HCT116 (cell line): Measurements from ENCODE around the gene IGSF21. TPM values are rescaled to one million over a fixed set of nuclear protein-coding genes. Genes with fewer than 3 reads are reported as not detected.

Experiments used
- ATAC-seq: fragments of 200-7000 bp; cut with Tn5 transposase; 2 replicates; pipeline ENCODE4 v1.9.1; 2020; ENCODE audit warnings: mild to moderate bottlenecking, moderate library complexity
- BruUV-seq: library from RNA; stranded (reverse); fragments of 400-500 nt; replicated peaks from 2 replicates; lab custom pipeline; 2021; lab: Mats Ljungman, UMichigan
- CTCF ChIA-PET: fragments of 300-600 bp; sonication (Branson Sonifier 250); formaldehyde crosslinking; loops from one replicate; lab custom pipeline; 2021; ENCODE audit warnings: antibody characterized with exemption; lab: Charles Lee
- POLR2A ChIA-PET: fragments of 300-600, 350-600 bp; sonication (Branson Sonifier 250); formaldehyde crosslinking; loops from one replicate; lab custom pipeline; 2021; ENCODE audit warnings: antibody characterized with exemption; lab: Charles Lee
- RAD21 ChIA-PET, 2 experiments: fragments of 300-600 bp; sonication (Branson Sonifier 250); formaldehyde crosslinking; loops; one replicate each; lab custom pipeline; 2023; ENCODE audit warnings: low total read pairs in 2 of 2; ENCODE audit not compliant: uncharacterized antibody in 2 of 2, unreplicated experiment in 2 of 2, low non-redundant PET in 1 of 2; lab: Charles Lee
- DNase-seq: peaks from one replicate; pipeline ENCODE4 v3.0.0-alpha.2; 2010; ENCODE audit warnings: low read depth, low spot score
- H2AFZ ChIP-seq: fragments of 200-600 bp; shearing (Covaris generic), sonication (generic); 2 replicates; pipeline ENCODE4 v1.6.1; 2017; ENCODE audit warnings: low read depth, mixed run types, mixed read lengths, antibody characterized with exemption, low read length; ENCODE audit not compliant: poor library complexity, severe bottlenecking
- H3K27ac ChIP-seq: 2 replicates; pipeline ENCODE4 v1.5.1; 2012; ENCODE audit warnings: low read depth, low read length
- H3K27me3 ChIP-seq: fragments of 200-600 bp; sonication (generic); 2 replicates; pipeline ENCODE4 v1.6.1; 2016; ENCODE audit warnings: mixed run types, low read length, mixed read lengths; ENCODE audit not compliant: insufficient read depth
- H3K36me3 ChIP-seq, 2 experiments: fragments of 200-500 bp in 1 of 2; fragments of 200-600 bp in 1 of 2; sonication (Bioruptor generic) in 1 of 2; sonication (generic) in 1 of 2; 2 replicates each; pipeline versions ENCODE4 v1.5.1 to v1.6.1; 2014 to 2016; ENCODE audit warnings: low read length in 2 of 2, inconsistent platforms in 1 of 2, mixed read lengths in 1 of 2, mixed run types in 1 of 2; ENCODE audit not compliant: insufficient read depth in 2 of 2, control insufficient read depth in 1 of 2
- H3K4me1 ChIP-seq, 2 experiments: fragments of 200-600 bp in 1 of 2; sonication (generic) in 1 of 2; 2 replicates each; pipeline versions ENCODE4 v1.5.1 to v1.6.1; 2012 to 2017; ENCODE audit warnings: low read length in 2 of 2, inconsistent platforms in 1 of 2, mild to moderate bottlenecking in 1 of 2, mixed read lengths in 1 of 2, mixed run types in 1 of 2, moderate library complexity in 1 of 2; ENCODE audit not compliant: insufficient read depth in 2 of 2, control insufficient read depth in 1 of 2
- H3K4me2 ChIP-seq: fragments of 200-600 bp; sonication (generic); 2 replicates; pipeline ENCODE4 v1.6.1; 2017; ENCODE audit warnings: mixed run types, low read length, mixed read lengths
- H3K4me3 ChIP-seq, 2 experiments: fragments of 200-600 bp in 1 of 2; sonication (generic) in 1 of 2; replicated peaks in 1 of 2; 2 replicates each; pipeline ENCODE4 v1.5.1; 2011 to 2016; ENCODE audit warnings: low read length in 2 of 2, control low read depth in 1 of 2, low read depth in 1 of 2, mild to moderate bottlenecking in 1 of 2, mixed read lengths in 1 of 2, mixed run types in 1 of 2
- H3K79me2 ChIP-seq: fragments of 200-600 bp; sonication (generic); 2 replicates; pipeline ENCODE4 v1.6.1; 2017; ENCODE audit warnings: mild to moderate bottlenecking, mixed run types, low read length, moderate library complexity, mixed read lengths; ENCODE audit not compliant: insufficient read depth
- H3K9ac ChIP-seq: fragments of 200-600 bp; sonication (generic); 2 replicates; pipeline ENCODE4 v1.6.1; 2016; ENCODE audit warnings: low read length, mixed read lengths
- H3K9me2 ChIP-seq: fragments of 200-600 bp; sonication (generic), shearing (Covaris generic); 2 replicates; pipeline ENCODE4 v1.6.1; 2017; ENCODE audit warnings: mixed run types, mild to moderate bottlenecking, moderate library complexity; ENCODE audit not compliant: insufficient read depth
- H3K9me3 ChIP-seq, 2 experiments: fragments of 200-500 bp in 1 of 2; fragments of 200-600 bp in 1 of 2; sonication (Bioruptor generic) in 1 of 2; sonication (generic) in 1 of 2; 2 replicates each; pipeline ENCODE4 v1.6.1; 2014 to 2017; ENCODE audit warnings: low read length in 2 of 2, mixed read lengths in 2 of 2, inconsistent platforms in 1 of 2, low read depth in 1 of 2, mild to moderate bottlenecking in 1 of 2, mixed run types in 1 of 2, moderate library complexity in 1 of 2; ENCODE audit not compliant: control insufficient read depth in 1 of 2, insufficient read depth in 1 of 2
- H4K20me1 ChIP-seq: fragments of 200-600 bp; sonication (generic), shearing (Covaris generic); 2 replicates; pipeline ENCODE4 v1.6.1; 2017; ENCODE audit warnings: mixed run types, mild to moderate bottlenecking, moderate library complexity; ENCODE audit not compliant: insufficient read depth
- ATF3 ChIP-seq: IDR thresholded peaks from 2 replicates; pipeline ENCODE4 v1.6.1; 2012
- CEBPB ChIP-seq: IDR thresholded peaks from 2 replicates; pipeline ENCODE4 v1.6.1; 2012; ENCODE audit warnings: low read depth
- CTCF ChIP-seq, 3 experiments: fragments of 200-600 bp in 1 of 3; sonication (generic) in 1 of 3; IDR thresholded peaks in 2 of 3; conservative IDR thresholded peaks in 1 of 3; 2 replicates each; pipeline ENCODE4 v1.5.1; 2012 to 2017; ENCODE audit warnings: low read depth in 2 of 3, low read length in 2 of 3, antibody characterized with exemption in 1 of 3, borderline replicate concordance in 1 of 3, control low read depth in 1 of 3, mild to moderate bottlenecking in 1 of 3, mixed read lengths in 1 of 3, mixed run types in 1 of 3, moderate library complexity in 1 of 3; ENCODE audit not compliant: insufficient read depth in 1 of 3
- EZH2phosphoT487 ChIP-seq: fragments of 200-600 bp; IDR thresholded peaks from 2 replicates; pipeline ENCODE4 v1.6.1; 2018; ENCODE audit warnings: antibody characterized with exemption, borderline replicate concordance
- FOSL1 ChIP-seq: IDR thresholded peaks from 2 replicates; pipeline ENCODE4 v1.6.1; 2012; ENCODE audit warnings: low read depth
- MAX ChIP-seq: IDR thresholded peaks from 2 replicates; pipeline ENCODE4 v1.6.1; 2012
- RAD21 ChIP-seq: IDR thresholded peaks from 2 replicates; pipeline ENCODE4 v1.6.1; 2012; ENCODE audit warnings: low read depth, mild to moderate bottlenecking
- SRF ChIP-seq: IDR thresholded peaks from 2 replicates; pipeline ENCODE4 v1.6.1; 2012; ENCODE audit warnings: low read depth
- TCF7L2 ChIP-seq: IDR thresholded peaks from 2 replicates; pipeline ENCODE4 v1.7.0; 2011; ENCODE audit warnings: borderline replicate concordance, inconsistent platforms; ENCODE audit not compliant: insufficient read depth, insufficient read length; ENCODE audit errors: extremely low read depth
- YY1 ChIP-seq: IDR thresholded peaks from 2 replicates; pipeline ENCODE4 v1.6.1; 2011; ENCODE audit warnings: low read length, low read depth, moderate library complexity, mild to moderate bottlenecking; ENCODE audit not compliant: insufficient replicate concordance; ENCODE audit errors: extremely low read depth
- ZBTB33 ChIP-seq: IDR thresholded peaks from 2 replicates; pipeline ENCODE4 v1.6.1; 2011; ENCODE audit warnings: mild to moderate bottlenecking, low read length, moderate library complexity; ENCODE audit not compliant: insufficient replicate concordance; ENCODE audit errors: extremely low read depth
- ZFX ChIP-seq: fragments of 450-650 bp; IDR thresholded peaks from 2 replicates; pipeline ENCODE4 v1.6.1; 2017
- intact Hi-C: fragments of 100-400 bp; cut with micrococcal nuclease; formaldehyde crosslinking; loops from 2 replicates; pipeline ENCODE4 v1.10.0; 2022
- total RNA-seq: library from RNA; stranded (reverse); gene quantifications from one replicate; pipeline ENCODE4 v1.2.1, GENCODE V29; 2021; ENCODE audit not compliant: unreplicated experiment

Gene IGSF21
- total RNA-seq, 1 experiment from 2014 or later, result not detected

GRCh38 chr1:18285538-18285924 lies 177.9 kb downstream of the IGSF21 start:
- ATAC-seq (no peak), DNase-seq (no peak)
- no peaks in the 10 kb centered on the region for H3K79me2 ChIP-seq
- H3K4me2 ChIP-seq, result no peak overlapping the region
- H3K9me3 ChIP-seq, result no peaks in the 10 kb centered on the region
- H3K9ac ChIP-seq, result no peak overlapping the region
- no TSS peak for BruUV-seq
- TF ChIP-seq RAD21, result no peak
- H4K20me1 ChIP-seq, result no peaks in the 10 kb centered on the region
- peaks cover 0 to 6% of the 10 kb centered on the region in 2 experiments; a peak in 1 of 4 replicates for H3K4me1 ChIP-seq
- no peak overlapping the region for H2AFZ ChIP-seq
- ChIA-PET POLR2A (no interaction called here), CTCF (no interaction called here), RAD21 (no interaction called here)
- H3K9me2 ChIP-seq, result no peaks in the 10 kb centered on the region
- H3K4me3 ChIP-seq, result no peak overlapping the region
- H3K27me3 ChIP-seq, result peaks cover 29% of the 10 kb centered on the region
- H3K27ac ChIP-seq, result no peak overlapping the region
- intact Hi-C loops, result no loop called here
- no peaks in the 10 kb centered on the region for H3K36me3 ChIP-seq

- no TSS peak for BruUV-seq
- peaks cover 22% of the 10 kb centered on the region for H3K27me3 ChIP-seq
Observed at GRCh38 chr1:18288722-18289121, 181.1 kb downstream of the IGSF21 start.

More at GRCh38 chr1:18288722-18289121, 181.1 kb downstream of the IGSF21 start:
- Histone ChIP-seq H3K9me3 (no peaks in the 10 kb centered on the region), H2AFZ (no peak overlapping the region), H3K9ac (no peak overlapping the region), H3K4me3 (no peak overlapping the region)
- intact Hi-C loops, result no loop called here
- TF ChIP-seq FOSL1, result no peak
- no peak for TF ChIP-seq TCF7L2
- TF ChIP-seq ZFX, result no peak
- no peak for TF ChIP-seq ZBTB33
- no peak for TF ChIP-seq EZH2phosphoT487
- no peak for TF ChIP-seq SRF
- TF ChIP-seq CEBPB, result no peak
- no peak for TF ChIP-seq YY1
- TF ChIP-seq ATF3, result no peak
- no peak for TF ChIP-seq CTCF (IDR thresholded peaks at IDR 0.05 in 2 of 3, conservative IDR thresholded peaks at IDR 0.05 in 1 of 3; ENCODE audit: borderline replicate concordance in 1 of 3, insufficient read depth in 1 of 3, low read depth in 2 of 3, low read length in 2 of 3)
- TF ChIP-seq MAX, result no peak
- TF ChIP-seq, all 23 proteins: peak for 0
- ChIA-PET POLR2A (no interaction called here), CTCF (no interaction called here), RAD21 (no interaction called here)
- DNase-seq, result no peak
- Histone ChIP-seq H3K79me2 (no peaks in the 10 kb centered on the region), H3K36me3 (no peaks in the 10 kb centered on the region), H3K27ac (no peak overlapping the region), H3K4me2 (no peak overlapping the region), H4K20me1 (no peaks in the 10 kb centered on the region), H3K9me2 (no peaks in the 10 kb centered on the region), H3K4me1 (peaks cover 0 to 6% of the 10 kb centered on the region in 2 experiments; a peak in 1 of 4 replicates)
- ATAC-seq, result no peak
